ENCODE results near the gene NUP85.
"Not testable (repeated sequence)": the region's sequence is repeated elsewhere in the genome, so short reads cannot be mapped to it uniquely, and the experiment has no call there.

Gene NUP85, protein sequence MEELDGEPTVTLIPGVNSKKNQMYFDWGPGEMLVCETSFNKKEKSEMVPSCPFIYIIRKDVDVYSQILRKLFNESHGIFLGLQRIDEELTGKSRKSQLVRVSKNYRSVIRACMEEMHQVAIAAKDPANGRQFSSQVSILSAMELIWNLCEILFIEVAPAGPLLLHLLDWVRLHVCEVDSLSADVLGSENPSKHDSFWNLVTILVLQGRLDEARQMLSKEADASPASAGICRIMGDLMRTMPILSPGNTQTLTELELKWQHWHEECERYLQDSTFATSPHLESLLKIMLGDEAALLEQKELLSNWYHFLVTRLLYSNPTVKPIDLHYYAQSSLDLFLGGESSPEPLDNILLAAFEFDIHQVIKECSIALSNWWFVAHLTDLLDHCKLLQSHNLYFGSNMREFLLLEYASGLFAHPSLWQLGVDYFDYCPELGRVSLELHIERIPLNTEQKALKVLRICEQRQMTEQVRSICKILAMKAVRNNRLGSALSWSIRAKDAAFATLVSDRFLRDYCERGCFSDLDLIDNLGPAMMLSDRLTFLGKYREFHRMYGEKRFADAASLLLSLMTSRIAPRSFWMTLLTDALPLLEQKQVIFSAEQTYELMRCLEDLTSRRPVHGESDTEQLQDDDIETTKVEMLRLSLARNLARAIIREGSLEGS

DNA sequence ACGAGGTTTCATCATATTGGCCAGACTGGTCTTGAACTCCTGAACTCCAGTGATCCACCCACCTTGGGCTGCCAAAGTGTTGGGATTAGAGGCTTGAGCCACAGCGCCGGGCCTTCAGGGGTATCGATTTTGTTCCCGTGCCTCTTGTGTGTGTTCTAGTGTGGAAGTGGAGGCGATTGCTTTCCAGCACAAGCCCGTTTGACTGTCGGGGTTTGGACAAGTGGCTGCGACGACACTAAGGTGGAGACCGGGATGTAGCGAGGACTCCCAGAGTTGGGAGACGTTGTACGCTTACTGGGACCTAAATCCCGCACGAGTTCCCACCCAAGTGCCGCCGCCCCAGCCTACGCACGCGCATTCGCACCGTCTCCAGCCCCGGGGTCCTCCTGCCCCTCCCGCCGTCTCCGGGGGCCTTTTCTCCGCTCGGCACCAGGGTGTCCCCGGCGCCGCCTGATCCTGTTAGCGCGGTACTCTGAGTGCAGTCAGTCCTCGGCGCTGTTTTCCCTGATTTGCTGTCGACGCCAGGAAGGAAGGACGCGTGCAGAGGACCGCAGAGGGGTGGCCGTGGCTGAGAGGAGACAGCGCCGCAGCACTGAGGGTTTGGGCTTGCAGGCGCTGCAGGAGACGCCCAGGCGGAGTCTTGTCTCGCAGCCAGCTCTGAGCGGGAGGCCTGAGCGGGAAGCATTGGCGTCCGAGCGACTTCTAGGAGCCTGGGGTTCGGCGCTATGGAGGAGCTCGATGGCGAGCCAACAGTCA is at the start of gene NUP85:
Gene NUP85 (plus strand): TSS at position 643 of the 756 bp plus-strand sequence. CDS start 83 bp downstream, at position 726.
- peak; percentile 89 for DNase-seq (ENCODE audit: low spot score)
- peak within 1 kb of the TSS; percentile 99 for H3K27ac Mint-ChIP-seq
- peaks cover 14% of the 10 kb centered on the region for H3K36me3 Mint-ChIP-seq (ENCODE audit: low read depth)
- peak within 1 kb of the TSS; percentile 97 for H3K4me3 Mint-ChIP-seq
- no peaks in the 10 kb centered on the region for H3K27me3 Mint-ChIP-seq (ENCODE audit: low read depth)
- H3K4me1 Mint-ChIP-seq (ENCODE audit: low read depth) = peaks cover 13% of the 10 kb centered on the region
- H3K9me3 Mint-ChIP-seq = no peaks in the 10 kb centered on the region

DNA sequence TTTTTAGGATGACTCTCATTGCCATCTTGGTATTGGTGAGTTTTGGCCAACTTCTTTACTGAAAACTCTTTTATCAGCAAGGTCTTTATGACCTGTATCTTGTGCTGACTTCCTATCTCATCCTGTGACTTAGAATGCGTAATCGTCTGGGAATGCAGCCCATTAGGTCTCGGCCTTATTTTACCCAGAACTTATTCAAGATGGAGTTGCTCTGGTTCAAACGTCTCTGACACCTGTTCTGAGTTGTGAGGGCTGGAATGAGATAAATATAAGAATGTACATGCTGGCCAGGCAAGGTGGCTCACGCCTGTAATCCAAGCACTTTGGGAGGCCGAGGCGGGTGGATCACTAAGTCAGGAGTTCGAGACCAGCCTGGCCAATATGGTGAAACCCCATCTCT is 47.0 kb upstream of the NUP85 start:
- H3K36me3 Mint-ChIP-seq (ENCODE audit: low read depth); H3K27me3 Mint-ChIP-seq (ENCODE audit: low read depth); H3K27ac Mint-ChIP-seq; H3K4me3 Mint-ChIP-seq; H3K9me3 Mint-ChIP-seq; DNase-seq (ENCODE audit: low spot score): not testable (repeated sequence)
- peaks cover 13% of the 10 kb centered on the region for H3K4me1 Mint-ChIP-seq (ENCODE audit: low read depth)

DNA sequence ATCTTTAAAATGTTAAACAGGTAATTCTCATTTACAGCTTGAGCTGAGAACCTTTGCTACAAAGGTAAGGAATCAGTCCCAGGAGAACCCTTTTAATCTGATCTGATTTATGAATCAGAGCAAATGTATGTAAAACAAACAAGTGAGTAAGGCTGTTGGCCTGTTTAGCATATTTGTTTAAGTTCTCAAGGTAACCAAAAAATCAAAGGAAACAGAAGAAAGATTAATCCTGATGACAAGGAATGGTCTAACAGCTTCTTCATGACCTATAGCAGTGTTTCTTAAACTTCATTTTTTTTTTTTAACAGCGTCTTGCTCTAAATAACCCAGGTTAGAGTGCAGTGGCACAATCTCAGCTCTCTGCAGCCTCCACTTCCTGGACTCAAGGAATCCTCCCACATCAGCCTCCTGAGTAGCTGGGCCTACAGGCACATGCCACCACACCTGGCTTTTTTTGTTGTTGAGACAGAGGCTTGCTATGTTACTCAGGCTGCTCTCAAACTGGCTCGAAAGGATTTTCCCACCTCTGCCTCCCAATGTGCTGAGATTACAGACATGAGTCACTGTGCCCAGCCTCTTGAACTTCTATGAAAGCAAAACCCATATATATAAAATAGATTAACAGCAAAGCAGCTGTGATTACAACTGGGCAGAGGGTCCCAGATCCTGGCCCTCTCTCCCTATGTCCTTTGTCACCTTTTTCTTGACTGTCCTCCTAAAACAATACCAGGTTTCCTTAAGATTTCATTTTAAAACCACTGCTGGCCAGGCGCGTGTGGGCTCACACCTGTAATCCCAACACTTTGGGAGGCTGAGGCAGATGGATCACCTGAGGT is 46.1 kb upstream of the NUP85 start:
- DNase-seq (ENCODE audit: low spot score) = no peak
- Mint-ChIP-seq H3K36me3 (ENCODE audit: low read depth) (peaks cover 6% of the 10 kb centered on the region), H3K4me3 (no peak overlapping the region), H3K9me3 (no peaks in the 10 kb centered on the region), H3K27me3 (ENCODE audit: low read depth) (no peaks in the 10 kb centered on the region), H3K4me1 (ENCODE audit: low read depth) (peaks cover 13% of the 10 kb centered on the region), H3K27ac (no peak overlapping the region)

DNA sequence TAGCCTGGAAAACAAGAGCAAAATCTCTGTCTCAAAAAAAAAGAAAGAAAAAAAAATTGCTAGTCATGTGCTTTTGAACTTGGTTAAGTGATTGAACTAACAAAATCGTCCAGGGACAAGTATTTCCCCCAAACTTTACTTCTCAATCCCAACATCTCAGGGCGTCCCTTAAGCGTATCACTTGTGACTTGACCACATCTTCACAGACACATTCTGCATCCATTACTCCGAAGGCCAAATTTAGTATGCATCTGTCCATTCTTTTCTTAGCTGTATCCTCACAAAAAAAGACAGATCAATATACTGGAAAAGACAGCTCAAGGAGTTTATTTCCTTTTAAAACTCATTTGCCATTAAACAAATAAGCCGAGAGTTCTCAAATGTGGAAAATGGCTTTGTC is 45.3 kb upstream of the NUP85 start:
- Mint-ChIP-seq H3K36me3 (ENCODE audit: low read depth) (peaks cover 10% of the 10 kb centered on the region), H3K9me3 (no peaks in the 10 kb centered on the region), H3K4me3 (no peak overlapping the region), H3K4me1 (ENCODE audit: low read depth) (peaks cover 6% of the 10 kb centered on the region), H3K27ac (no peak overlapping the region), H3K27me3 (ENCODE audit: low read depth) (no peaks in the 10 kb centered on the region)
- no peak for DNase-seq (ENCODE audit: low spot score)

DNA sequence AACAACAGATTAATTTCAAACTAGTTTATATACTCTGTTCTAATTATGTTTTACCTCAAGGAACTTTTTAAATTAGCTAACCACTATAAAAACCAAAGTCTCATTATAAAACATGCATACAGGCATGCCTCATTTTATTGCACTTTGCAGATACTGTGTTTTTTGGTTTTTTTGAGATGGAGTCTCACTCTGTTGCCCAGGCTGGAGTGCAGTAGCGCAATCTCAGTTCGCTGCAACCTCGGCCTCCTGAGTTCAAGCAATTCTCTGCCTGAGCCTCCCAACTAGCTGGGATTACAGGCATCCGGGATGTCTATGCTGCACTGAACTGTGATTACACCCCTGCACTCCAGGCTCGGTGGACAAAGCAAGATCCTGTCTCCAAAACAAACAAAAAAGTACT is 42.4 kb upstream of the NUP85 start:
- Mint-ChIP-seq H3K4me3 (no peak overlapping the region), H3K9me3 (no peaks in the 10 kb centered on the region), H3K27me3 (ENCODE audit: low read depth) (no peaks in the 10 kb centered on the region), H3K27ac (no peak overlapping the region), H3K4me1 (ENCODE audit: low read depth) (no peaks in the 10 kb centered on the region), H3K36me3 (ENCODE audit: low read depth) (peaks cover 20% of the 10 kb centered on the region)
- no peak for DNase-seq (ENCODE audit: low spot score)

DNA sequence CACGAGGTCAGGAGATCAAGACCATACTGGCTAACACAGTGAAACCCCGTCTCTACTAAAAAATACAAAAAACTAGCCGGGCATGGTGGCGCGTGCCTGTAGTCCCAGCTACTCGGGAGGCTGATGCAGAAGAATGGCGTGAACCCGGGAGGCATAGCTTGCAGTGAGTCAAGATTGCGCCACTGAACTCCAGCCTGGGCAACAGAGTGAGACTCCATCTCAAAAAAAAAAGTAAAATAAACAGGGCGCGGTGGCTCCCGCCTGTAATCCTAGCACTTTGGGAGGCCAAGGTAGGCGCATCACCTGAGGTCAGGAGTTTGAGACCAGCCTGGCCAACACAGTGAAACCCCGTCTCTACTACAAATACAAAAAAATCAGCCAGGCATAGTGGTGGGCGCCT is 40.9 kb upstream of the NUP85 start:
- not testable (repeated sequence) for H3K27me3 Mint-ChIP-seq (ENCODE audit: low read depth); H3K4me1 Mint-ChIP-seq (ENCODE audit: low read depth); H3K9me3 Mint-ChIP-seq; H3K27ac Mint-ChIP-seq; DNase-seq (ENCODE audit: low spot score); H3K4me3 Mint-ChIP-seq
- peaks cover 25% of the 10 kb centered on the region for H3K36me3 Mint-ChIP-seq (ENCODE audit: low read depth)

DNA sequence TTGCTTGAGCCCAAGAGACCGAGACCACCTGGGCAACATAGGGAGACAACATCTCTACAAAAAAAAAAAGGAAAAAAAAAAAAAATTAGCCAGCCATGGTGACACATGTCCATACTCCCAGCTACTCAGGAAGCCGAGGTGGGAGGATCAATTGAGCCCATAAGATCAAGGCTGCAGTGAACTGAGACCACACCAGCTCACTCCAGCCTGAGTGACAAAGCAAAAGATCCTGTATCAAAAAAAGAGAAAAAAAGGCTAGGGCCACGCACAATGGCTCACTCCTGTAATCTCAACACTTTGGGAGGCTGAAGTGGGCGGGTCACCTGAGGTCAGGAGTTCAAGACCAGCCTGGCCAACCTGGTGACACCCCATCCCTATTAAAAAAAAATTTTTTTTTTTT is 36.5 kb upstream of the NUP85 start:
- no peaks in the 10 kb centered on the region for H3K27me3 Mint-ChIP-seq (ENCODE audit: low read depth)
- H3K9me3 Mint-ChIP-seq = no peaks in the 10 kb centered on the region
- H3K4me1 Mint-ChIP-seq (ENCODE audit: low read depth) = peaks cover 5% of the 10 kb centered on the region
- no peak overlapping the region for H3K4me3 Mint-ChIP-seq
- H3K27ac Mint-ChIP-seq = no peak overlapping the region
- peaks cover 41% of the 10 kb centered on the region for H3K36me3 Mint-ChIP-seq (ENCODE audit: low read depth)
- DNase-seq (ENCODE audit: low spot score) = no peak

DNA sequence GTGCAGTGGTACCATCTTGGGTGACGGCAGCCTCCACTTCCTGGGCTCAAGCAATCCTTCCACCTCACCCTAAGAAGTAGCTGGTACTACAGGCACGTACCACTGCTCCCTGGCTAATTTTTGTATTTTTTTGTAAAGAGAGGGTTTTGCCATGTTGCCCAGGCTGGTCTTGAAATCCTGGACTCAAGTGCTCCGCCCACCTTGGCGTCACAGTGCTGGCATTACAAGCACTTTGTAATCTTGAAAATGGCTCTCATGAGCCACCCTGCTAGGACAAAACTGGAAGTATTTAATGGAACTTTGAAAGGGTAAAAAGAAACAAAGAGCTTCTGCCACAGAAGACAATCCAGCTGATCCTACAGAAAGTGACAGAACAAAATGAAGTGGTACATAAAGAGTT is 32.0 kb upstream of the NUP85 start:
- H3K27me3 Mint-ChIP-seq (ENCODE audit: low read depth) = no peaks in the 10 kb centered on the region
- peaks cover 44% of the 10 kb centered on the region for H3K36me3 Mint-ChIP-seq (ENCODE audit: low read depth)
- no peak overlapping the region for H3K4me3 Mint-ChIP-seq
- no peaks in the 10 kb centered on the region for H3K9me3 Mint-ChIP-seq
- H3K27ac Mint-ChIP-seq = no peak overlapping the region
- H3K4me1 Mint-ChIP-seq (ENCODE audit: low read depth) = peaks cover 5% of the 10 kb centered on the region
- no peak for DNase-seq (ENCODE audit: low spot score)

DNA sequence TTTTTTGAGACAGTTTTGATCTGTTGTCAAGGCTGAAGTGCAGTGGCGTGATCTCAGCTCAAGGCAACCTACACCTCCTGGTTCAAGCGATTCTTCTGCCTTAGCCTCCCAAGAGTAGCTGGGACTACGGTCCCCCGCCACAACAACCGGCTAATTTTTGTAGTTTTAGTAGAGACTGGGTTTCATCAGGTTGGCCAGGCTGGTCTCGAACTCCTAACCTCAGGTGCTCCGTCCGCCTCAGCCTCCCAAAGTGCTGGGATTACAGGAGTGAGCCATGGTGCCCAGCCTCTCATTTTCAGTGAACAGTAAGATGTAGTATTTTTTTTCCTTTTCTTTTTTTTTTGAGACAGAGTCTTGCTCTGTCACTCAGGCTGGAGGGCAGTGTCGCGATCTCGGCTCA is 30.5 kb upstream of the NUP85 start:
- DNase-seq (ENCODE audit: low spot score) = no peak
- Mint-ChIP-seq H3K27ac (no peak overlapping the region), H3K4me1 (ENCODE audit: low read depth) (peaks cover 9% of the 10 kb centered on the region), H3K9me3 (no peaks in the 10 kb centered on the region), H3K4me3 (no peak overlapping the region), H3K27me3 (ENCODE audit: low read depth) (no peaks in the 10 kb centered on the region), H3K36me3 (ENCODE audit: low read depth) (peaks cover 54% of the 10 kb centered on the region)

DNA sequence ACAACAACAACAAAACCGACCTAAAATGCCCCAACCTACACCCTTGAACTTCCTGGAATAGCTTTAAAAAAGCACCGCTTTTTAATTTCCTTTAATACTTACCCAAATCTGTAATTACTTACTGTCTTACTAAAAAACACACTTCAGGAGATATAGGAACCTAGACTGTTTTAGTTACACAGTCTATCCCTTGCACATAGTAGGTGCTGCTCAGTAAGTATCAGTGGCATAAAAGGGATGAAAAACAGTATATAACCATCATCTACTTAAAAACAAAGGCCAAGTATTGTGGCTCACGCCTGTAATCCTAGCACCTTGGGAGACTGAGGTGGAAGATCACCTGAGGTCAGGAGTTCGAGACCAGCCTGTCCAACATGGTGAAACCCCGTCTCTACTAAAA is 28.9 kb upstream of the NUP85 start:
- Mint-ChIP-seq H3K4me1 (ENCODE audit: low read depth) (peaks cover 16% of the 10 kb centered on the region), H3K27ac (no peak overlapping the region), H3K27me3 (ENCODE audit: low read depth) (no peaks in the 10 kb centered on the region), H3K9me3 (no peaks in the 10 kb centered on the region), H3K36me3 (ENCODE audit: low read depth) (peaks cover 62% of the 10 kb centered on the region), H3K4me3 (no peak overlapping the region)
- no peak for DNase-seq (ENCODE audit: low spot score)

DNA sequence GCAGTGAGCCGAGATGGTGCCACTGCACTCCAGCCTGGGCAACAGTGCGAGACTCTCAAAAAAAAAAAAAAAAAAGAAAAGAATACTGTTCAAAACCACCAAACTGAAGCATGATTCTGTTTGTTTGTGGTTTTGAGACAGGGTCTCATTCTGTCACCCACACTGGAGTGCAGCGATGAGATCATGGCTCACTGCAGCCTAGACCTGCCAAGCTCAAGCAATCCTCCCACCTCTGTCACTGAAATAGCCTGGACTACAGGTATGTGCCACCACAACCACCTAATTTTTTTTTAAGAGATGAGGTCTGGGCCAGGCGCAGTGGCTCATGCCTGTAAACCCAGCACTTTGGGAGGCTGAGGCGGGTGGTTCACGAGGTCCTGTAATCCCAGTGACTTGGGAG is 27.0 kb upstream of the NUP85 start:
- no peaks in the 10 kb centered on the region for H3K27me3 Mint-ChIP-seq (ENCODE audit: low read depth)
- H3K4me3 Mint-ChIP-seq = no peak overlapping the region
- no peak for DNase-seq (ENCODE audit: low spot score)
- H3K9me3 Mint-ChIP-seq = no peaks in the 10 kb centered on the region
- peaks cover 13% of the 10 kb centered on the region for H3K4me1 Mint-ChIP-seq (ENCODE audit: low read depth)
- H3K36me3 Mint-ChIP-seq (ENCODE audit: low read depth) = peaks cover 51% of the 10 kb centered on the region
- no peak overlapping the region for H3K27ac Mint-ChIP-seq

DNA sequence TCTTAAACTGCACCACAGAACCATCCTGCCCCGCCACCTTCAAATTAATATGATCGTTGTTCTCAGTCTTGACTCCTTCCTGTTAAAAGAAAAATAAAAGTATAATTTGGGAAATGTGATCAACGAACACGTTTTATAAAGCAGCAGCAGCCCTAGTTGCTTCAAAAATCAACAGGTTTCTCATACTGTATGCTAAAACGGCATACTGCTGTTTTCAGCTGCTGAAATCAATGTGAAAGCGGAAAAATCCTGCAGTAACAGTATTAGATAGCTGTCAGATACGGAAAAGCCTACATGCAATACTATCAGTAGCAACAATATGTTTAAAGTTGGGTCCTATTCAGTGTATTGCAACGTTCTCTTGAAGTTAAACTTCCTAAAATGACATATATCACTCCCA is 24.4 kb upstream of the NUP85 start:
- peak overlapping the region; percentile 86 for H3K27ac Mint-ChIP-seq
- H3K27me3 Mint-ChIP-seq (ENCODE audit: low read depth) = no peaks in the 10 kb centered on the region
- no peaks in the 10 kb centered on the region for H3K9me3 Mint-ChIP-seq
- DNase-seq (ENCODE audit: low spot score) = no peak
- peak overlapping the region; percentile 96 for H3K4me3 Mint-ChIP-seq
- peaks cover 22% of the 10 kb centered on the region for H3K4me1 Mint-ChIP-seq (ENCODE audit: low read depth)
- peaks cover 41% of the 10 kb centered on the region for H3K36me3 Mint-ChIP-seq (ENCODE audit: low read depth)

DNA sequence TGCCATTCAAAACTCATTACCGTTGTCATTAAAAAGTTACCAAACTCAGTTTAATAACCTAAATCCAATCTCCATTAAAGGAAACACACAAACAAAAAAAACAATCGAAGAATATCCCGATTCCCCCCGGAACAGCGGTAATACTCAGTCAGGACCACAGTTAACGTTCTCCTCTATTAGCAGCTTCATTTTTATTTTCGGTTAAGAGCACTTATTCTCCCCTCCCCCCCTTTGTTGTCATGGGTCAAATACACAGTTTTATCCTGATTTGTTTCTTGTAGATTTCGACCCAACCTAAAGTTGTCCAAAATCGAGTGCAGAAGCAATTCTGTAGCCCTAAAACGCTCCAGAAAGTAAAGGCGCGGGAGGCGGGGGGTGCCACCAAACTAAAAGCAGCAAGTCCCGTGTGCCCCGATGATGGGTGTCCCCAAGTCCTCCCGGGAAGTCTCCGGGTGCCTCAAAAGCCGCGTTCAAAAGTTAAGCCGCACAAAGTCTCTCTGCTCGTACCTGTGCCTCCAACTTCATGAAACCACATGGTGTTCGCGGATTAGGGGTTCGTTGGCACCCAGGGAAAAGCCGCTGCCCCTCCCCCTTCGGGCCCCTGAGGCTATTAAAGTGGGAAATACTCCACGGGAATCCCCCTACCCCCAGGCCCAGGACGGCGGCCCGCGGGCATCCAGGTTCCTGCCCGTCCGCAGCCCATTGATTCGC is 23.7 kb upstream of the NUP85 start:
- Mint-ChIP-seq H3K4me1 (ENCODE audit: low read depth) (peaks cover 22% of the 10 kb centered on the region), H3K27me3 (ENCODE audit: low read depth) (no peaks in the 10 kb centered on the region), H3K9me3 (no peaks in the 10 kb centered on the region), H3K36me3 (ENCODE audit: low read depth) (peaks cover 36% of the 10 kb centered on the region), H3K4me3 (peak overlapping the region; percentile 96), H3K27ac (peak overlapping the region; percentile 86)
- peak; percentile 40 for DNase-seq (ENCODE audit: low spot score)
